Peyer's patch (tissue), 4 donors: ENCODE data around the gene SHB. TPM values are rescaled to one million over a fixed set of nuclear protein-coding genes. Genes with fewer than 3 reads are reported as not detected.

Source experiments
- DNase-seq, 3 donors: peaks; one replicate each; pipeline ENCODE4 v3.0.0-alpha.2; 2017 to 2019
- H3K27ac ChIP-seq, 4 donors: fragments of 200-600 bp; sonication (generic); one replicate each; pipeline ENCODE4 v1.5.1; 2016 to 2019
- H3K27me3 ChIP-seq, 2 donors: fragments of 200-600 bp; sonication (generic); one replicate each; pipeline ENCODE4 v1.5.1; 2019
- H3K36me3 ChIP-seq, 3 donors: fragments of 200-600 bp; sonication (generic); one replicate each; pipeline ENCODE4 v1.5.1; 2016 to 2019
- H3K4me1 ChIP-seq, 4 donors: fragments of 200-600 bp; sonication (generic); one replicate each; pipeline ENCODE4 v1.5.1; 2016 to 2019
- H3K4me3 ChIP-seq, 4 donors: fragments of 200-600 bp; sonication (generic); 1 replicate in 3 of 4; 2 replicates in 1 of 4; pipeline ENCODE4 v1.5.1; 2016 to 2019; ENCODE audit warnings: mild to moderate bottlenecking in 1 of 4
- H3K9me3 ChIP-seq, 4 donors: fragments of 200-600 bp; sonication (generic); one replicate each; pipeline ENCODE4 v1.5.1; 2016 to 2019; ENCODE audit warnings: mild to moderate bottlenecking in 1 of 4
- CTCF ChIP-seq, 6 experiments: fragments of 450-650 bp in 4 of 6; fragments of 200-600 bp in 2 of 6; sonication (generic) in 1 of 6; IDR thresholded peaks; one replicate each; pipeline ENCODE4 v1.5.1; 2017 to 2019; ENCODE audit warnings: antibody characterized with exemption in 6 of 6, mild to moderate bottlenecking in 3 of 6, moderate library complexity in 1 of 6
- POLR2A ChIP-seq, 2 donors: fragments of 450-650 bp; IDR thresholded peaks; one replicate each; pipeline ENCODE4 v1.5.1; 2017; ENCODE audit warnings: antibody characterized with exemption in 2 of 2, mild to moderate bottlenecking in 2 of 2, moderate library complexity in 2 of 2
- total RNA-seq, 4 donors: library from RNA; depleted of rRNA; stranded (reverse); fragments of >200 nt; gene quantifications; one replicate each; pipeline ENCODE4 v1.1.0, GENCODE V29; 2016

SHB gene
- total RNA-seq, 4 donors from 2014 or later: 14.5 to 31.1 (median 25.6) TPM

DNA sequence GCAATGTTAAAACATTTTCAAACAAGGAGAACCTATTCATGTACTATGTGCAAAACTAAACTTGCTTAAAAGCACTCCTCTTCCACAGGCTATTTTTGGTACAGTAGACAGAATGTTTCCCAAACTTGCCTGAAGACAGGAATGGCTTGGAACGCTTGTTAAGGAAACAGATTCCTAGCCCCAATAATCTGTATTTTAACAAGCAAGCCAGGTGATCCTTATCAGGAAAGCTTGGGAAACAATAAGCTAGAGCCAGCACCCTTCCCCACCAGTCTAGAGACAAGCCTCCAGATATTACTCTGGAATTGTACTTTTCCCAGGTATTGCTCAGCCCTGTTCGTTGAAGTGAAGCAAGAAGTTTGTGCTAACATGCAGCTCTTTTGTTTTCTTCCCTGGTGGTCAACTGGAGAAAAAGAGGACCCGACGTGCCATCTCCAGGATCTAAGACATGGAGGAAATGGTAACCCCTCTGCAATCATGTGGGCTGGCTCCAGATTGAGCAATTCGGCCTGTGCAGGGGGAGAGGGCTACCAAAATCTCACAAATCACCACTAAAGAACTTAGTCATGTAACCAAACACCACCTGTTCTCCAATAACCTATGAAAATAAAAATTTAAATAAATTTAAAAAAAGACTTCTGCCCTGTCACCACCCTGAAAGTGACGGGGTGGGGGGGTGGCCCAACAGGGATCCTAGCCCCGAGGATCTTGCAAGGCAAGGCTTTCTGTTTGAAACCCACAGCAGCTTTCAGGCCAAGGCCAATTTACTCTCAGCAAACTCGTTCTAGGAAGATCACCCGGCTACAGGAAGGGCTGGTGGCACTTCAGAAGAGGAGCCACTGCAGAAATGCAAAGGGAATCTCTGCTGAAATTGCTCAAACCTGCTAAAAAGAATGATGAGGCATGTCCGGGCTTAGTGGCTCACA, 48.6 kb downstream of the SHB start:
- H3K27ac ChIP-seq: peak overlapping the region in 1 of 4 donors; percentile 26
- DNase-seq: no peak
- H3K27me3 ChIP-seq: no peaks in the 10 kb centered on the region
- H3K4me3 ChIP-seq: no peak overlapping the region
- TF ChIP-seq CTCF (IDR thresholded peaks at IDR 0.05): no peak
- TF ChIP-seq POLR2A (IDR thresholded peaks at IDR 0.05): no peak
- H3K4me1 ChIP-seq: peaks cover 0 to 39% (median 0%) of the 10 kb centered on the region in 4 donors
- H3K9me3 ChIP-seq: no peaks in the 10 kb centered on the region
- H3K36me3 ChIP-seq: peaks cover 0 to 1% (median 0%) of the 10 kb centered on the region in 3 donors

GRCh38 chr9:38019731-38020130, 49.3 kb downstream of the SHB start:
- H3K27me3 ChIP-seq: no peaks in the 10 kb centered on the region
- H3K4me3 ChIP-seq: no peak overlapping the region
- H3K27ac ChIP-seq: peak overlapping the region in 1 of 4 donors; percentile 26
- no peak for DNase-seq
- peaks cover 0 to 32% (median 0%) of the 10 kb centered on the region in 4 donors for H3K4me1 ChIP-seq
- H3K9me3 ChIP-seq: no peaks in the 10 kb centered on the region
- H3K36me3 ChIP-seq: peaks cover 0 to 4% (median 0%) of the 10 kb centered on the region in 3 donors
- TF ChIP-seq POLR2A (IDR thresholded peaks at IDR 0.05) (no peak), CTCF (IDR thresholded peaks at IDR 0.05) (no peak)

DNA sequence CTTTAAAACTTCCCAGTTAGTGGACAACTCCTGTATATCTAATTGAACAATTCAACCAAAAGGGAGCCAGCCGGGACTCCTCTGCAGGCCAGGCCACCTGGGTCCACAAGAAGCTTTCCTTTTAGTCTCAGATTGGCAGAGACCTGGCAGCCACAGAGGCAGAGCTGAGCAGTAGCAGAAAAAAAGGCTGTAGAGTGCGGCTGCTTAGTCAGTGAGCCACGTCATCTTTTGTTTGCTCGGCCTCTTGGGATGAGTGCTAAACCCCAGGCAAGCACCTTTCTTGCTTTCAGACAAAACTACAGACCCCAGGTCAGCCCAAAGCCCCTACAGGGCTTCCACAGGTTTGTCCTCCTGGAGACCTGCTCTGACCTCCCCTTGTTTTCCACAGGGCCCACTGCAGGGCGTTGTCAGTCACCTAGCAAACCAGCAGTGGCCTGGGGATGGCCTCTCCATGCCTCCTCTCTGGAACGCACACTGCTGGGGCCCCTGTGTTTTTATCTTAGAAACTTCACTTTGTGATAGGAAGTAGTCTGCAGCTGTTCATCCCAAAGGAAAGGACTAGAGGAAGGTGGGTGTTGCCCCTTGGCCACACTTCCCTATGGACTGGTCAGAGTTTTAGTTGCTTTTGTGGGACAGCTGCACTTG, 49.9 kb downstream of the SHB start:
- TF ChIP-seq CTCF (IDR thresholded peaks at IDR 0.05) (no peak), POLR2A (IDR thresholded peaks at IDR 0.05) (no peak)
- no peak overlapping the region for H3K4me3 ChIP-seq
- no peak for DNase-seq
- peaks cover 0 to 27% (median 0%) of the 10 kb centered on the region in 4 donors for H3K4me1 ChIP-seq
- peak overlapping the region in 1 of 4 donors; percentile 26 for H3K27ac ChIP-seq
- H3K36me3 ChIP-seq: peaks cover 0 to 6% (median 0%) of the 10 kb centered on the region in 3 donors
- H3K27me3 ChIP-seq: no peaks in the 10 kb centered on the region
- H3K9me3 ChIP-seq: no peaks in the 10 kb centered on the region

- Histone ChIP-seq H3K4me3 (no peak overlapping the region), H3K9me3 (no peaks in the 10 kb centered on the region), H3K4me1 (peaks cover 0 to 20% (median 0%) of the 10 kb centered on the region in 4 donors), H3K27me3 (no peaks in the 10 kb centered on the region), H3K36me3 (peaks cover 0 to 13% (median 0%) of the 10 kb centered on the region in 3 donors), H3K27ac (peak overlapping the region in 1 of 4 donors; percentile 26)
- TF ChIP-seq POLR2A (IDR thresholded peaks at IDR 0.05): no peak
- no peak for TF ChIP-seq CTCF (IDR thresholded peaks at IDR 0.05)
- no peak for DNase-seq
Measured at GRCh38 chr9:38018241-38018957, 50.6 kb downstream of the SHB start.

- Histone ChIP-seq H3K4me3 (no peak overlapping the region), H3K27ac (no peak overlapping the region), H3K4me1 (peaks cover 0 to 19% (median 0%) of the 10 kb centered on the region in 4 donors), H3K9me3 (no peaks in the 10 kb centered on the region), H3K27me3 (no peaks in the 10 kb centered on the region), H3K36me3 (peaks cover 0 to 19% (median 0%) of the 10 kb centered on the region in 3 donors)
- TF ChIP-seq POLR2A (IDR thresholded peaks at IDR 0.05) (no peak), CTCF (IDR thresholded peaks at IDR 0.05) (no peak)
- no peak for DNase-seq
Measured at GRCh38 chr9:38017885-38018186, 51.2 kb downstream of the SHB start.
